Loucy (cell line): ENCODE results near the gene TTC7B.

Experiments used
- H2AFZ ChIP-seq: fragments of 200-600 bp; sonication (generic); 2 replicates; pipeline ENCODE4 v1.6.0; 2016; ENCODE audit warnings: antibody characterized with exemption, mild to moderate bottlenecking, low read length, moderate library complexity
- H3F3A ChIP-seq: fragments of 200-600 bp; 2 replicates; pipeline ENCODE4 v1.6.0; 2016; ENCODE audit warnings: antibody characterized with exemption, low read depth, mild to moderate bottlenecking
- H3K27me3 ChIP-seq: fragments of 200-600 bp; sonication (generic); 2 replicates; pipeline ENCODE4 v1.6.1; 2014; ENCODE audit warnings: low read length, mild to moderate bottlenecking; ENCODE audit not compliant: insufficient read depth, poor library complexity, severe bottlenecking
- H3K36me3 ChIP-seq: fragments of 200-600 bp; sonication (generic); 2 replicates; pipeline ENCODE4 v1.6.1; 2016; ENCODE audit warnings: low read length; ENCODE audit not compliant: insufficient read depth
- H3K4me1 ChIP-seq: fragments of 200-600 bp; sonication (generic); 2 replicates; pipeline ENCODE4 v1.5.1; 2014; ENCODE audit warnings: low read length, mild to moderate bottlenecking; ENCODE audit not compliant: insufficient read depth, poor library complexity, severe bottlenecking
- H3K4me2 ChIP-seq: fragments of 200-600 bp; sonication (generic); 2 replicates; pipeline ENCODE4 v1.6.0; 2014; ENCODE audit warnings: antibody characterized with exemption, low read length, low read depth, mild to moderate bottlenecking; ENCODE audit not compliant: poor library complexity, severe bottlenecking
- H3K4me3 ChIP-seq: fragments of 200-600 bp; sonication (generic); 2 replicates; pipeline ENCODE4 v1.5.1; 2014; ENCODE audit warnings: low read length, mild to moderate bottlenecking, mixed read lengths; ENCODE audit not compliant: poor library complexity, severe bottlenecking
- H3K79me2 ChIP-seq: fragments of 200-600 bp; sonication (generic); 2 replicates; pipeline ENCODE4 v1.6.1; 2014; ENCODE audit warnings: low read length; ENCODE audit not compliant: insufficient read depth
- H3K9ac ChIP-seq: fragments of 200-600 bp; sonication (generic); 2 replicates; pipeline ENCODE4 v1.6.0; 2014; ENCODE audit warnings: mild to moderate bottlenecking, low read depth, low read length, moderate library complexity; ENCODE audit not compliant: poor library complexity, severe bottlenecking
- H3K9me2 ChIP-seq: fragments of 200-600 bp; sonication (generic); replicated peaks from 2 replicates; pipeline ENCODE4 v1.6.1; 2016; ENCODE audit warnings: low read depth, low read length, mixed read lengths
- H3K9me3 ChIP-seq: fragments of 200-600 bp; sonication (generic); 2 replicates; pipeline ENCODE4 v1.6.1; 2014; ENCODE audit warnings: mild to moderate bottlenecking, antibody characterized with exemption, low read length, low read depth; ENCODE audit not compliant: insufficient read depth
- H4K20me1 ChIP-seq: fragments of 200-600 bp; sonication (generic); 2 replicates; pipeline ENCODE4 v1.6.0; 2014; ENCODE audit warnings: antibody characterized with exemption, low read length, mild to moderate bottlenecking; ENCODE audit not compliant: insufficient read depth, poor library complexity, severe bottlenecking
- CTCF ChIP-seq: fragments of 200-600 bp; sonication (generic); conservative IDR thresholded peaks from 2 replicates; pipeline ENCODE4 v1.5.1; 2014; ENCODE audit warnings: mild to moderate bottlenecking, antibody characterized with exemption, low read length
- EZH2phosphoT487 ChIP-seq: fragments of 200-600 bp; IDR thresholded peaks from 2 replicates; pipeline ENCODE4 v1.6.1; 2018; ENCODE audit warnings: antibody characterized with exemption, mild to moderate bottlenecking, moderate library complexity, borderline replicate concordance

TTC7B gene

GRCh38 chr14:90660865-90661570 lies 155.2 kb downstream of the TTC7B start:
- no peaks in the 10 kb centered on the region for H3K9me3 ChIP-seq
- H3K4me2 ChIP-seq: no peak overlapping the region
- no peak overlapping the region for H2AFZ ChIP-seq
- peaks cover 9% of the 10 kb centered on the region; the same call in 1 of the 2 replicates for H3K36me3 ChIP-seq
- no peaks in the 10 kb centered on the region for H3K27me3 ChIP-seq
- no peaks in the 10 kb centered on the region for H3K9me2 ChIP-seq
- peaks cover 12% of the 10 kb centered on the region for H3K4me1 ChIP-seq
- H4K20me1 ChIP-seq: no peaks in the 10 kb centered on the region
- TF ChIP-seq EZH2phosphoT487: no peak
- no peak for TF ChIP-seq CTCF
- H3K79me2 ChIP-seq: no peaks in the 10 kb centered on the region
- no peaks in the 10 kb centered on the region for H3F3A ChIP-seq
- H3K4me3 ChIP-seq: no peak overlapping the region
- H3K9ac ChIP-seq: no peak overlapping the region

- H3K79me2 ChIP-seq: no peaks in the 10 kb centered on the region
- peaks cover 16% of the 10 kb centered on the region; the same call in 1 of the 2 replicates for H3K36me3 ChIP-seq
- no peak for TF ChIP-seq EZH2phosphoT487
- TF ChIP-seq CTCF: no peak
- no peaks in the 10 kb centered on the region for H3K9me2 ChIP-seq
- no peak overlapping the region for H3K9ac ChIP-seq
- H3K4me3 ChIP-seq: no peak overlapping the region
- H3K4me2 ChIP-seq: peak overlapping the region; percentile 54
- H3K9me3 ChIP-seq: no peaks in the 10 kb centered on the region
- H4K20me1 ChIP-seq: no peaks in the 10 kb centered on the region
- H3F3A ChIP-seq: no peaks in the 10 kb centered on the region
- peaks cover 12% of the 10 kb centered on the region for H3K4me1 ChIP-seq
- H3K27me3 ChIP-seq: no peaks in the 10 kb centered on the region
- no peak overlapping the region for H2AFZ ChIP-seq
Measured at GRCh38 chr14:90659156-90659555, 157.1 kb downstream of the TTC7B start.

DNA sequence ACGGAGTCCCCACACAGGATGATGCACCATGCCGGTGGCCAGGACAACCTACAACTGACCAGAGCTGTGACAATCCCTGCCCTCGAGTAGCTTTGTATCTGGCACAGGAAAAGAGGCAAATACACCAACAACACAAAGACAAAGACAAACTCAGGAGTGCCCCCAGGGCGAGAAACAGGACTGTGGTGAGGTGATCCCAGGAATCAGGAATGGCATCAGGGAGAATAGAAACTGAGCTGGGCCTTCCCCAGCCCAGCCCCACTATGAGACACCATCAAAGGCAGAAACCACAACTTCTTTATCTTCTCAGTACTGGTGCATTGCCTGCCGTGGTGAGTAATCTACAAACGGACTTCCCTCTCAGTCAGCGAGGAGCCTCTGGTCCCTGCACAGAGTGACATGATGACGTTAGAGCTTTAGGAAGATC lies 157.7 kb downstream of the TTC7B start:
- Histone ChIP-seq H3K4me2 (peak overlapping the region; percentile 54), H3K36me3 (peaks cover 17% of the 10 kb centered on the region; the same call in 1 of the 2 replicates), H3K27me3 (no peaks in the 10 kb centered on the region), H3K9me2 (no peaks in the 10 kb centered on the region), H2AFZ (no peak overlapping the region), H4K20me1 (no peaks in the 10 kb centered on the region), H3K4me1 (peaks cover 12% of the 10 kb centered on the region), H3K4me3 (no peak overlapping the region), H3K9me3 (no peaks in the 10 kb centered on the region), H3F3A (no peaks in the 10 kb centered on the region), H3K79me2 (no peaks in the 10 kb centered on the region), H3K9ac (no peak overlapping the region)
- TF ChIP-seq EZH2phosphoT487 (no peak), CTCF (no peak)
